Esophagus squamous epithelium (tissue), 4 donors: ENCODE measurements around the gene RPTOR.

Experiments
- CTCF ChIP-seq, 6 experiments: fragments of 450-650 bp in 4 of 6; fragments of 200-600 bp in 2 of 6; sonication (generic) in 2 of 6; IDR thresholded peaks; one replicate each; pipeline ENCODE4 v1.5.1; 2016 to 2019; ENCODE audit warnings: antibody characterized with exemption in 6 of 6, mild to moderate bottlenecking in 4 of 6, moderate library complexity in 4 of 6
- POLR2A ChIP-seq, 4 donors: fragments of 450-650 bp; IDR thresholded peaks; one replicate each; pipeline ENCODE4 v1.6.1; 2017; ENCODE audit warnings: antibody characterized with exemption in 4 of 4, mild to moderate bottlenecking in 4 of 4, moderate library complexity in 3 of 4

GRCh38 chr17:80917716-80918560 lies 373.3 kb downstream of the RPTOR start:
- no peak for TF ChIP-seq CTCF (IDR thresholded peaks at IDR 0.05)
- no peak for TF ChIP-seq POLR2A (IDR thresholded peaks at IDR 0.05)
